Stomach (tissue), 9 donors: Measurements from ENCODE around the gene ACTL10. TPM values are rescaled to one million over a fixed set of nuclear protein-coding genes. Genes with fewer than 3 reads are reported as not detected.

ENCODE experiments used
- DNase-seq, 2 donors: peaks; one replicate each; pipeline versions ENCODE4 v3.0.0 to v3.0.0-alpha.2; 2013 to 2019
- H3K27ac ChIP-seq, 5 donors: fragments of 200-600 bp in 4 of 5; sonication (generic) in 4 of 5; one replicate each; pipeline ENCODE4 v1.5.1; 2013 to 2019; ENCODE audit warnings: mild to moderate bottlenecking in 1 of 5, moderate library complexity in 1 of 5
- H3K27me3 ChIP-seq, 3 donors: fragments of 200-600 bp; sonication (generic); one replicate each; pipeline ENCODE4 v1.5.1; 2017 to 2019; ENCODE audit warnings: mixed run types in 1 of 3
- H3K36me3 ChIP-seq, 4 donors: fragments of 200-600 bp; sonication (generic); 1 replicate in 3 of 4; 2 replicates in 1 of 4; pipeline ENCODE4 v1.5.1; 2016 to 2019
- H3K4me1 ChIP-seq, 4 donors: fragments of 200-600 bp; sonication (generic); one replicate each; pipeline ENCODE4 v1.5.1; 2016 to 2019
- H3K4me3 ChIP-seq, 4 donors: fragments of 200-600 bp; sonication (generic) in 3 of 4; one replicate each; pipeline ENCODE4 v1.5.1; 2016 to 2019; ENCODE audit warnings: mild to moderate bottlenecking in 1 of 4
- H3K9me3 ChIP-seq, 4 donors: fragments of 200-600 bp; sonication (generic); one replicate each; pipeline ENCODE4 v1.5.1; 2016 to 2019
- EP300 ChIP-seq: sonication (generic); formaldehyde crosslinking; IDR thresholded peaks from one replicate; pipeline ENCODE4 v1.6.1; 2017; ENCODE audit warnings: antibody characterized with exemption
- POLR2A ChIP-seq, 4 donors: fragments of 450-650 bp; IDR thresholded peaks; one replicate each; pipeline ENCODE4 v1.6.1; 2016; ENCODE audit warnings: antibody characterized with exemption in 4 of 4, control low read depth in 2 of 4, mild to moderate bottlenecking in 1 of 4, moderate library complexity in 1 of 4
- POLR2AphosphoS5 ChIP-seq, 3 donors: sonication (generic); formaldehyde crosslinking; IDR thresholded peaks; one replicate each; pipeline ENCODE4 v1.6.1; 2016; ENCODE audit warnings: antibody characterized with exemption in 3 of 3
- WGBS, 5 donors: extraction: QIAGEN DNeasy Blood & Tissue Kit in 3 of 5; methylation state at CpG; one replicate each; pipeline versions ENCODE4 v1.1.5 to v1.1.7; 2013 to 2018; 5-methylcytosine and 5-hydroxymethylcytosine counted together
- intact Hi-C: fragments of 100-400 bp; cut with DNase I; formaldehyde crosslinking; loops from one replicate; pipeline ENCODE4 v1.15.1; 2023; ENCODE audit warnings: low total_unique reads
- polyA plus RNA-seq, 3 donors: library from polyadenylated mRNA; stranded (reverse); fragments of 200-250 nt; gene quantifications; one replicate each; pipeline ENCODE4 v1.2.3, GENCODE V29; 2013
- total RNA-seq, 5 donors: library from RNA; depleted of rRNA; stranded (reverse); fragments of >200 nt; gene quantifications; one replicate each; pipeline versions ENCODE4 v1.1.0 to v1.2.3, GENCODE V29; 2014 to 2016
- TF ChIP-seq, protein P1 (sequence below), 7 experiments: fragments of 450-650 bp in 4 of 7; fragments of 200-600 bp in 3 of 7; sonication (generic) in 3 of 7; IDR thresholded peaks; one replicate each; pipeline ENCODE4 v1.5.1; 2016 to 2019; ENCODE audit warnings: antibody characterized with exemption in 7 of 7, control low read depth in 2 of 7, mild to moderate bottlenecking in 1 of 7
- donor health status: healthy with polysubstance abuse.
- donor health status: Bipolar disorder and iron deficiency.
- donor health status: healthy.

The ACTL10 gene
- total and polyA plus RNA-seq, 8 donors, result 1.1 to 12.3 (median 1.4) TPM; not detected in 1

DNA sequence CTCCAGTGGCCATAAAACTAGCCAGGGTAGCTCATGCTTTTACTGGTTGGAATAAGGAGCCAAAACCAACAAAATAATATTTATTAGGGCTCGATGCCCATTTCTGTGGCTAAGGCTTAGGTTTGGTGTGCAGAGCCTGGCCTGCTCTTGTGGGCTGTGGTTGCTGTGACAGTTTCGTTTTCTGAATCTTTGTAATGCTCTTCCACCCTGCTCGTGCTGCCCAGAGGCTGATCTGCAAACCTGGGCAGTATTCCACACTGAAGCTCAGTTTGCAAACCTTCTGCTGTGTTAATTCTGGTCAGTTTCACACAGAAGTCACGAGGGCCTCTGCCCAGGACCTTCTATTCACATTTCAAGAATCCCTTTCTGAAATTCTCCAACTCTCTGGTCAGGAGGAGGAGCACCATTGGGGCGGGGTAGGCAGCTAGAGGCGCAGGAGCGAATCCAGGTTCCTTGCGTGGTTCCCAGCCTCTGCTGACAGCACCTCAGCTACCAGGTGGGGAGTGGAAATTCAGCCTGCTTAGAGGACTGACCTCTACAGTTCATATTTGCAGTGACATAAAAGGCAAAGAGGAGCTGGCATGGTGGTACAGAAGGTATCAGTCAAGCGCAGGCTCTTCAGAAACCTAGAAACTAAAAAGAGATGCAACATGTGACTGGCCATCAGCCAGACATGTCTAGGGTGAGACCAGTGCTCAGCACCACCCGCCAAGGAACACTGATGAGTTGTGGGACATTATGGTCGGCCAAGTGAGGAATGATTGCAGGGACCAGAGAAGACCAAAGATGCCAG, 18.9 kb upstream of the ACTL10 start:
- peaks cover 13 to 34% (median 33%) of the 10 kb centered on the region in 4 donors for H3K36me3 ChIP-seq
- peak overlapping the region; percentile 68 to 78 (median 74) for H3K27ac ChIP-seq
- intact Hi-C loops, result no loop called here
- H3K4me3 ChIP-seq, result peak overlapping the region in 1 of 4 donors; percentile 4
- peaks cover 39 to 55% (median 49%) of the 10 kb centered on the region in 4 donors for H3K4me1 ChIP-seq
- WGBS, 5 donors, result 36 to 65% (median 48%) methylated on average over 11 of the region's 11 CpGs
- TF ChIP-seq POLR2AphosphoS5 (IDR thresholded peaks at IDR 0.05) (peak in 2 of 3 donors; percentile 19 to 35), POLR2A (IDR thresholded peaks at IDR 0.05) (no peak), EP300 (no peak)
- TF ChIP-seq, protein P1, sequence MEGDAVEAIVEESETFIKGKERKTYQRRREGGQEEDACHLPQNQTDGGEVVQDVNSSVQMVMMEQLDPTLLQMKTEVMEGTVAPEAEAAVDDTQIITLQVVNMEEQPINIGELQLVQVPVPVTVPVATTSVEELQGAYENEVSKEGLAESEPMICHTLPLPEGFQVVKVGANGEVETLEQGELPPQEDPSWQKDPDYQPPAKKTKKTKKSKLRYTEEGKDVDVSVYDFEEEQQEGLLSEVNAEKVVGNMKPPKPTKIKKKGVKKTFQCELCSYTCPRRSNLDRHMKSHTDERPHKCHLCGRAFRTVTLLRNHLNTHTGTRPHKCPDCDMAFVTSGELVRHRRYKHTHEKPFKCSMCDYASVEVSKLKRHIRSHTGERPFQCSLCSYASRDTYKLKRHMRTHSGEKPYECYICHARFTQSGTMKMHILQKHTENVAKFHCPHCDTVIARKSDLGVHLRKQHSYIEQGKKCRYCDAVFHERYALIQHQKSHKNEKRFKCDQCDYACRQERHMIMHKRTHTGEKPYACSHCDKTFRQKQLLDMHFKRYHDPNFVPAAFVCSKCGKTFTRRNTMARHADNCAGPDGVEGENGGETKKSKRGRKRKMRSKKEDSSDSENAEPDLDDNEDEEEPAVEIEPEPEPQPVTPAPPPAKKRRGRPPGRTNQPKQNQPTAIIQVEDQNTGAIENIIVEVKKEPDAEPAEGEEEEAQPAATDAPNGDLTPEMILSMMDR (IDR thresholded peaks at IDR 0.05), result peak in 1 of 7 experiments; percentile 4
- no peaks in the 10 kb centered on the region for H3K9me3 ChIP-seq
- H3K27me3 ChIP-seq, result no peaks in the 10 kb centered on the region
- peak; percentile 7 to 59 for DNase-seq

DNA sequence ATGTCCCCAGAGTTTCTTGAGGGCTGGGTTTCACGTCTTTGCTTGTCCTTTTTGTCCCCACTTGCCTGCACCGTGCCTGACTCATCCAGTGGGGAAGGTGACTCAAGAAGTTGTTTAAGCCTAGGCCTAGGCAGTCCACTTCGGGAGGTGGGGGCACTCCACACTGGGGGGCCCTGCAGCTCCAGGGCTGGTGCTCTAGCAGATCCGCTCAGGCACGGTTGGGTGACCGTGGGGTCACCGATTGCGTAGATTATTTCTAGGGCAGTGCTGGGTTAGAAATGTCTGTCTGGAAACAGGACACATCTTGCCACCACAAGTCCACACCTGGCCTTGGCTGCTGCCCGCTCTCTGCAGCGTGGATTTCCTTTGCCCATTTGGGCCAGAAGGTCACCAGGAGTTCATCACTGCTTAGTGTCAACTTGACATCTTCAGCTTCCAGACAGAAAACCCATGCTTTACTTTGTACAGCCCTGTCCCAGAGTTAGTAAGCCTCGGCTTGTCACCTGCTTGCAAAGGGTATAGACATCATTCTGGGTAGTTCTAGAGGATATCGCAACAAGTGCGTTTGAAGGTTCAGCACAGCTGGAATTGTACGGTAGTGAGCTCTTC, 18.2 kb upstream of the ACTL10 start:
- Histone ChIP-seq H3K27ac (peak overlapping the region; percentile 55 to 78 (median 74)), H3K27me3 (no peaks in the 10 kb centered on the region), H3K4me1 (peaks cover 46 to 62% (median 56%) of the 10 kb centered on the region in 4 donors), H3K4me3 (peak overlapping the region in 1 of 4 donors; percentile 4), H3K9me3 (no peaks in the 10 kb centered on the region), H3K36me3 (peaks cover 13 to 28% (median 26%) of the 10 kb centered on the region in 4 donors)
- TF ChIP-seq, protein P1 (IDR thresholded peaks at IDR 0.05), result no peak
- TF ChIP-seq EP300 (no peak), POLR2A (IDR thresholded peaks at IDR 0.05) (no peak), POLR2AphosphoS5 (IDR thresholded peaks at IDR 0.05) (no peak)
- peak in 1 of 2 donors; percentile 31 for DNase-seq
- WGBS, 5 donors, result 68 to 75% (median 73%) methylated on average over 14 of the region's 14 CpGs
- intact Hi-C loops, result no loop called here

DNA sequence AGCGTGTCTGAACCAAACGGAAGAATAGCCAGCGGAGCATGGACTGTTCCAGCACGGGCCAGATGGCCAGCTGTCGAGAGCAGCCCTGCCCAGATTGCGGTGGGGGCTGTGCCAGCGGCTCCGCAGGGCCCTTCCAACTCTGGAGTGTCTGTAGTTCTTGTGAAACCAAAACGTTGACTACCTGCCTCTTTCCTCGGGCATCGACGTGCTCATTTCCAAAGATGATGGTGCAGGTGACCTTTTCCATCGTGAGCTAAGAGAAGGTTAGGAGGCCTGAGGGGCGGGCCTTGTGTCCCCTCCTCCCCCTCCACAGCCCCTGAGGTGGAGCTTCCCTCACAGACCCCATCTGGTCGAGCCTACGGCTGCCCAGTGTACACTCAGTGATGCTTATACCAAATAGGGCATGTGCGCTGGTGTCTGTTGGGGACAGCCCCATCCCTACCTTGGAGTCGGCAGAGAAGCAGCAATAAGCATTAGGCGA, 17.5 kb upstream of the ACTL10 start:
- intact Hi-C loops, result no loop called here
- peaks cover 54 to 69% (median 63%) of the 10 kb centered on the region in 4 donors for H3K4me1 ChIP-seq
- peak; percentile 63 to 71 for DNase-seq
- peak overlapping the region in 1 of 4 donors; percentile 18 for H3K4me3 ChIP-seq
- 41 to 64% (median 53%) methylated on average over 18 to 19 of the region's 19 CpGs for whole genome bisulfite sequencing, 5 donors
- peak overlapping the region; percentile 4 to 78 (median 74) for H3K27ac ChIP-seq
- H3K27me3 ChIP-seq, result no peaks in the 10 kb centered on the region
- H3K36me3 ChIP-seq, result peaks cover 10 to 22% (median 20%) of the 10 kb centered on the region in 4 donors
- H3K9me3 ChIP-seq, result no peaks in the 10 kb centered on the region
- TF ChIP-seq POLR2AphosphoS5 (IDR thresholded peaks at IDR 0.05) (no peak), POLR2A (IDR thresholded peaks at IDR 0.05) (no peak), EP300 (no peak)
- TF ChIP-seq, protein P1 (IDR thresholded peaks at IDR 0.05), result no peak

DNA sequence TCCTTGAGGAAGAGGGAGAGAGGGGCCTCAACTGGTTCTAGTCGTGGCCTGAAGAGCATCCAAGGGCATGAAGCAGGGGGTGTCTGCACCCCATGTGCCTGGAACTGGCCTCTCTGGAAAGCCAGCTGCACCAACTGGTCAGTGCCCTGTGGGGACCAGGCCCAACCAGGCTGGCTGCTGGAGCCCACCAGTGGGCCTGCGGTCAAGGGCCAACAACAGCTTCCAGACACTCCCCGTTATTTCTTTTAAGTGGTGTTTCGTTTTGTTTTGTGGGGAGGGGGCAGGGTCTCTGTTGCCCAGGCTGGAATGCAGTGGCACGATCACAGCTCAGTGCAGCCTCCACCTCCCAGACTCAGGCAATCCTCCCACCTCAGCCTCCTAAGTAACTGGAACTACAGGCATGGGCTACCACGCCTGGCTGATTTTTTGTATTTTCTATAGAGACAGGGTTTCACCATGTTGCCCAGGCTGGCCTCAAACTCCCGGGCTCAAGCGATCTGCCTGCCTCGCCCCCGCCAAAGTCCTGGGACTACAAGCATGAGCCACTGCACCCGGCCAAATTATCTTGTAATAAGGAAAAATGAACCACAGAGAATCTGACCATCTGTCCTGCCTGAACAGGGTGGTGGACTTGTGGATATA, 16.5 kb upstream of the ACTL10 start:
- 84 to 93% (median 89%) methylated on average over 10 to 11 of the region's 11 CpGs for WGBS, 5 donors
- TF ChIP-seq POLR2AphosphoS5 (IDR thresholded peaks at IDR 0.05) (no peak), EP300 (no peak), POLR2A (IDR thresholded peaks at IDR 0.05) (no peak)
- TF ChIP-seq, protein P1 (IDR thresholded peaks at IDR 0.05), result no peak
- Histone ChIP-seq H3K4me1 (peaks cover 64 to 79% (median 72%) of the 10 kb centered on the region in 4 donors), H3K27me3 (no peaks in the 10 kb centered on the region), H3K4me3 (no peak overlapping the region), H3K27ac (peak overlapping the region in 1 of 5 donors; percentile 78), H3K9me3 (no peaks in the 10 kb centered on the region), H3K36me3 (peaks cover 0 to 12% (median 10%) of the 10 kb centered on the region in 4 donors)
- intact Hi-C loops, result no loop called here
- peak in 1 of 2 donors; percentile 10 for DNase-seq
